GM11168 (cell line): ENCODE measurements around the gene MCU.
"Not testable (repeated sequence)": the region's sequence is repeated elsewhere in the genome, so short reads cannot be mapped to it uniquely, and the experiment has no call there.

Source experiments
- in situ Hi-C: fragments of 300-500 bp; cut with MboI; formaldehyde crosslinking; loops from one replicate; pipeline ENCODE4 v1.12.0; 2022; ENCODE audit warnings: low sequenced_read_pairs; ENCODE audit not compliant: unreplicated experiment

Gene MCU

GRCh38 chr10:72720814-72721660 lies 29.1 kb downstream of the MCU start:
- in situ Hi-C loops = no loop called here

GRCh38 chr10:72727130-72727529 lies 35.2 kb downstream of the MCU start:
- in situ Hi-C loops = no loop called here

DNA sequence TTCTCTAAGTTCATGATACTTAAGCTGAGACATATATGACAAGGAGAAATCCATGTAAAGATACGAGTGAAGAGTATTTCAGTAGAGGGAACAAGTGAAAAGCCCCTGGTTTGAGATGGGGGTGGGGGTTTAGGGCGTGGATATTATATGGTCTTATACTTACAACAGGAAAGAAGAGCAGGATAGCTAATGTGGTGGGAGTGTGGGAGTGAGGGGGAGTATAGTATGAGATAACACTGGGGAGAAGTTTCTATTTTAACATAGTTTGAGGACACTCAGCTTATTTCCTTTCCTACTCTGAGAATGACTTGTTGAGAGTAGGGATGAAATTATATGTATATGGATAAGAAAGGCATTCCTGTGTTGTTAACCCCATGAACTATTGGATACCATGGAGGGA lies 36.5 kb downstream of the MCU start:
- in situ Hi-C loops = no loop called here

- in situ Hi-C loops = no loop called here
Observed at GRCh38 chr10:72729528-72729927, 37.6 kb downstream of the MCU start.

- in situ Hi-C loops = no loop called here
Observed at GRCh38 chr10:72730479-72730878, 38.5 kb downstream of the MCU start.

GRCh38 chr10:72731916-72732419 lies 40.0 kb downstream of the MCU start:
- in situ Hi-C loops = no loop called here

- in situ Hi-C loops = no loop called here
Observed at GRCh38 chr10:72732521-72732920, 40.6 kb downstream of the MCU start.

DNA sequence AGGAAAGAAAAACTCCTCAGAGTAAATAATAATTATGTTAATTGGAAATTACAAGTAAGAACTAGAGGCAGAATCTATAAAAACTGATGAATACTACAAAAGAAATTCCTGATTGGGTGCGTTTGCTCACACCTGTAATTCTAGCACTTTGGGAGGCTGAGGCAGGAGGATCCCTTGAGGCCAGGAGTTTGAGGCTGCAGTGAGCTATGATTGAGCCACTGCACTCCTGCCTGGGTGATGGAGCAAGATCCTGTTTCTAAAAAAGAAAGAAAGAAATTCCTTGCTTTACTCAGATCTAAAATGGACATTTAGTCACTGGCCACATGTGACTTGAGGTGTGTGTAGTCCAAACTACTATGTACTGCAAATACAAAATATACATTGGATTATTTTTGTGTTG lies 42.0 kb downstream of the MCU start:
- in situ Hi-C loops = no loop called here

GRCh38 chr10:72735288-72735936 lies 43.5 kb downstream of the MCU start:
- in situ Hi-C loops = no loop called here

DNA sequence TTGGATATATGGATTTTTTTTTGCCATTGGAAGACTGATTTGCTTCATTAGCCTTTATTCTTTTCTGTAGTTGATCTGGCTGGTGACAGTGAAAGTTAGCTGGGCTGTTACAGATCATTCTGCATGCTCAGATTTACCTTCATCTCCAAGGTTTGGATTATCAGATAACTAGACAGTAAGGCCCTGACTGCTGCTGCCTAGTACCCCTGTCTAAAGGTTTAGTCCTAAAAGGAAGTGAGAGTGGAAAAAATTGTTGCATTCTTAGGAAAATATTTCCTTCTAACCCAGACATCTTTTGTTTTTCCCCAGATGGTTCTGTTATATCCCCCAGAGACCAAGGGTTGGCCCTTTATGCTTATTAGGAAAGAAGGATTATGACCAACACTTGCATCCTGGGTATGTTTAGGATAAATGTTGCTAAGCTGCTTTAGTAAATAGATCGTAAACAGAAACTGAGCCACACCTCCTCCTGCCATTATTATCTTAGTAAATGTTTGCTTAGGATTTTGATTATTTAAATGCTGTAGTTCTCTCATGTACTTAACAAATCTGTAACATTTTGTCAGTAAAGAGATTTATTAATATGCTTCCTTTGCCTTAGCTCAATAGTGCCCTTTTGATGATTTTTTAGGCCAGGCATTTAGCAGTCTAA lies 44.4 kb downstream of the MCU start:
- in situ Hi-C loops = no loop called here

DNA sequence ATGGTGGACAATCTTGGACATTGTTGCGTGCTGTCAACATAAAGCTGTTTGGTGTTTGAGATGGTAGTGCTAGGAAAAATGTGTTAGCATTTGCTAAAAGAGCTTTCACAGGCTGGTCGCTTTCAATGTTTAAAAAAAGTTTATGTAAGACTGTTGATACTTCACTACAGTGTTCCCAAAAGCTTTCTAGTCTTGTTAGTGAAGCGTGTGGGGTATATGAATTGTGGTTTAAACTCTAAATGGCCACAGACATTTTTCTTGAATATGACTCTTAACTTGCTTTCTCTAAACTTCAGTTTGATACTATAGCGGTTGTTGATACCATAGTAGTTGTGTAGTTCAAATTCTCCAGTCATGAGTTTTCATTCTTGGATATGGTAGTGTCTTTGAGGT lies 44.9 kb downstream of the MCU start:
- in situ Hi-C loops = no loop called here

DNA sequence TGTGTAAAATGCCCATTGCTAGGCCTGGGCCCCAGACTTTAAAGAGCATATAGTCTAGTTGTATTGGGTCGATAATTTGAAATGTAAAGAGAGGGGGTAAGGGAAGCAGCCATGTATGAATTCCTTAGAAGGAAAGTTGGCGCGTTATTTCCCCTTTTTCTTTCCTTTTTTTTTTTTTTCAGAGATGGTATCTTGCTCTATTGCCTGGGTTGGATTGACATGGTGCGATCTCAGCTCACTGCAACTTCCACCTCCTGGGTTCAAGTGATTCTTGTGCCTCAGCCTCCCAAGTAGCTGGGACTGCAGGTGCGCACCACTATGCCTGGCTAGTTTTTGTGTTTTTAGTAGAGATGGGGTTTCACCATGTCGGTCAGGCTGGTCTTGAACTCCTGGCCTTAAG lies 45.4 kb downstream of the MCU start:
- in situ Hi-C loops = not testable (repeated sequence)

GRCh38 chr10:72738486-72738885 lies 46.5 kb downstream of the MCU start:
- in situ Hi-C loops = no loop called here

DNA sequence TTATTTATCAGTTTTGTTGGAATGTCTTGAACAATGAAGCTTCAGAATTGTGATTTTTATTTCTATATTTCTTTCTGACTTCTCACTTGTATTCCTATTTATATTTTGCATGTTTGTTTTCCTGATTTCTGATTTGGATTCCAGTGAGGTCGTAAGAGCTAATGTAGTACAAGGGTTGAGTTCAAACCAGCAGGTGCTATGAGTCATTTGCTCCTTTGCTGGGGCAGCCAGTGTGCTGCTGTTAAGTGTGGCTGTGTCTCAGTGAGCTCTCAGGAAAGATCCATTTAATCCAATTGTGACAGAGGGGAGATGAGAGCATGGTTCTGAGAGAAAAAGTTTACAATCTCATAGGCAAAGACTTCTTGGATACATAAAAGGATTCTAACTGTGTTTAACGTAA lies 48.6 kb downstream of the MCU start:
- in situ Hi-C loops = no loop called here

GRCh38 chr10:72742092-72742491 lies 50.1 kb downstream of the MCU start:
- in situ Hi-C loops = no loop called here

DNA sequence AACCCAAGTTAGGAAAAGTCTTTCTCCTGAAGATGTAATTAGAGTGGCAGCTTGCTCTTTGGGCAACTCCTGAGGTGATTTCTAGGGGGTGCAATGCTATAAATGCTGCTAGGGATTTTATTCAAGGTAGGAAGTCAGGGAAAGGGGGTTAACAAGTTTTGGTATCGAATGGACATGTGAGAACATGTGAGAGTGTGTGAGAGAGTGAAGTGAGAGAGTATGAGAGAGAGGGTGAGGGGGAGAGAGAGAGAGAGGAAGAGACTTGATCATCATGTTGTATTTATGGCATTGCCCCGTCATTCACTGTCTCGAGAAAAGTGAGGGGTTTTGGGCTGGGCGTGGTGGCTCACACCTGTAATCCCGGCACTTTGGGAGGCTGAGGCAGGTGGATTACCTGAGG lies 50.9 kb downstream of the MCU start:
- in situ Hi-C loops = no loop called here

DNA sequence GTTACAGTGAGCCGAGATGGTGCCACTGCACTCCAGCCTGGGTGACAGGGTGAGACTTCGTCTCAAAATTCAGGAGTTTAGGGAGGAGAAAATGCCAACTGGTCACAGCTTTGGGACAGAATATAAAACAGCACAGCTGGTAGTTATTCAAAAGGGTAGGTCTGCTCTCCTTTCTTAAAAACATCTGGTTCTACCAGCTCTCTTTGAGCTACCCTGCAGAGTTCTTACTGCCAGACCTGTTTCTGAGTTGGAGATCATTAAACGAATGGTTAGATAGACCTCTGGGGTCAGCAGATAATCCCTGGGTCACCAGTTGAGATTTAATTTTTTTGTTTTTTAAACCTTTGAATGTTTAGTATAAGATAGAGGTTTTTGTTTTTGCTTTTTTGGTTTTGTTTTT lies 52.6 kb downstream of the MCU start:
- in situ Hi-C loops = no loop called here

DNA sequence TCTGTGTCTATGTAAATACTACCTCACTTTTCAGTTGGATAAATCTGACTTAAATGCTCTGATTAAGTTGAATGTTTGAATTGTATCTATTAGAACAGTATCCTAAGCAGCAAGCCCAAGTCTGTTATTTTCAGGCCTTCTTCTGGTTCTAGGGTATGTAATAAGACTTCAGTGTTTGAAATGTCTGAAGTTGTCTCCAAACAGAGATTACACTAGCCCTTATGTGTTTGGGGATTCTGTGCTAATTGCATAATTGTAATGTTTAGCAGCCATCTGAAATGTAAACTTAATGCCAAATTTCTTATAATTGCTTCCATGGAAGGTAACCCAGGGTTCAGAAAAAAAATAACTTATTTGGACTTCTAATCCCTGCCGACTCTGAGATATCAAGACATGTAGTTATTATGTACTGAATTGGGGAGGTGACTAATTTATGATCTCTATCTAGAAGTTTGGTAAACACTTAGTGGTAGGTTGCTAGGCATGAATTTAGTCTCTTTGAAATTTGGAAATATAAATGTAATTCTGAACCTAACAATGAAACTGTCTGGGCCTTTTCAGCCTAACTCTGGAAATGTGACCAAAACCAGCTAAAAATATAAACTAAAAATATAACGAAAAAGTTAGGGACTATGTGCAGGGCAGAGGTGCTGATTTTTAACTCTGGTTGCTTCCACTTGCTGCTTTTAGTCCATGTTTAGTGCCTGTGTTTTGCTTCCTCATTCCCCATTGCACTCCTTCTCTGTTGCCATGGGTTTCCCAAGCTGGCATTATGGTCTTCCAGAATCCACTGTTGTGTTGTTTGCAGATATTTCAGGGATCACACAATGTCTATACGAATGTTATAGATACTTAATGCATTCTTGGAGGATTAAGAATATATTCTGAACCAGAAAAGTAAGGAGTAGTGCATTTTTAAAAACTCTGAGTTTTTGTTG lies 54.8 kb downstream of the MCU start:
- in situ Hi-C loops = no loop called here

GRCh38 chr10:72747521-72747920 lies 55.6 kb downstream of the MCU start:
- in situ Hi-C loops = no loop called here

DNA sequence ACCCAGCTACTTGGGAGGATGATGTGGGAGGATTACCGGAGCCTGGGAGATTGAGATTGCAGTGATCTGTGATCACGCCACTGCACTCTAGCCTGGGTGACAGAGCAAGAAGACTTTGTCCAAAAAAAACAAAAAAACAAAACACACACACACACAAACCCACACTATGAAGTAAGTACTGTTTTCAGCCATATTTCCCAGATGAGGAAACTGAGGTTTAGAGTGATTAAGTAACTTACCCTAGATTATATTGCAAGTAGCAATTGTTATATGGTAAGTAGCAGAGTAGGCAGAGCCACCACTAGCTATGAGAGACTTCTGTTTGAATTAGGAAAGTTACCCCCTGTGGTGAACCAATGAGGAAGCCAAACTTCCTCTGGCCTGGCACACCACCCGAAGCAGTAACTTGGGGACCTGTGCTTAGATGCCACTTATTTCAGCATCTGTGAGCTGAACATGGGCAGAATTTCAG lies 61.9 kb downstream of the MCU start:
- in situ Hi-C loops = no loop called here
